Fibroblast of mammary gland (primary cell): ENCODE data around the gene CRTC1.

ENCODE experiments used
- DNase-seq: peaks from one replicate; pipeline ENCODE4 v3.0.0-alpha.2; 2010; ENCODE audit warnings: low read depth
- H3K4me3 ChIP-seq: 2 replicates; pipeline ENCODE4 v1.5.1; 2011; ENCODE audit warnings: low read depth, mild to moderate bottlenecking, low read length, moderate library complexity; ENCODE audit not compliant: control insufficient read depth
- TF ChIP-seq, protein P1 (sequence below): conservative IDR thresholded peaks from 2 replicates; pipeline ENCODE4 v1.5.1; 2011; ENCODE audit warnings: low read depth, low read length, inconsistent platforms; ENCODE audit not compliant: control insufficient read depth, insufficient read depth

Gene CRTC1

DNA sequence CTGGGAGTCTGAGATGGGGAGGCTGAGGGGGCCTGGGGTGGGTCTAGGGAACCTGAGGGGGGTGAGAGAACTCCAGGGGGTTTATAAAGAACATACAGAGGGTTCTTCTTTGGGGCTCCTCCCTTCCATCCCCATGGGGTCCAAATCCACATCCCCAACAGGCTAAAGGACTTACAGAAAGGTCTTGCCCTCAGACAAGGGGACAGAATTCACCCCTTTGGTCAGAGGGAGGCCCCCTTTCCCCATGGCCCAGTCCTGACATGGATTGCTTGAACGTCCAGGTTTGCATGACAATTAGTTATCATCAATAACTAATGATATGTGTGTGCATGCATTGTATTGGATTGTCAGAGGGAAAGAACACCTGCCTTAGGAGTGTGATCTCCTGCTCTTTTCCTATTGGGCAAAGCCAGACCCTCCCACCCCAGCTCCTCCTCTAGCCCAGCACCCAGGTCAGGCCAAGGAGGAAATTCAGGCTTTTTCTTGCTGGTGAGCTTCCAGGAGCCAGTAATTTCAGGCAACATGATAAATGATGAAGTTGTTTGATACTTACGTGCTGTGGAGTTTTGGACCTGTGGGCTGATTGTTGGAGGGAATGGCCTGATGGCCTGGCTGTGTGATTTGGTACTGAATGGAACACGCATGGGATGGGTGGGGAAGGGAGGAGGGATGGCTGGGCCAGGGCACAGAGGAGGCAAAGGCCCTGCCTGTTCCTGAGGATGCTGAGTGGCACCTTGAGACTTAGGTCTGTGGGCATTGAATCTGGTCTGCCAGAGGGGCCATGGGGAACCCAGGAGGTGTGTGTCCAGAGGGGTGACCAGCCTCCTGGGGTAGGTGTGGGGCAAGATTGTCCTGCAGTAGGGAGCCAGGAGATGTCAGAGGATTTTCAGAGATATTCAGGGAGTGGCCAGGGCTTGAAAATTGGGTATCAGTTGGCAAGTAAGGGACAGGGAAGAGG is 45.5 kb upstream of the CRTC1 start:
- TF ChIP-seq, protein P1, sequence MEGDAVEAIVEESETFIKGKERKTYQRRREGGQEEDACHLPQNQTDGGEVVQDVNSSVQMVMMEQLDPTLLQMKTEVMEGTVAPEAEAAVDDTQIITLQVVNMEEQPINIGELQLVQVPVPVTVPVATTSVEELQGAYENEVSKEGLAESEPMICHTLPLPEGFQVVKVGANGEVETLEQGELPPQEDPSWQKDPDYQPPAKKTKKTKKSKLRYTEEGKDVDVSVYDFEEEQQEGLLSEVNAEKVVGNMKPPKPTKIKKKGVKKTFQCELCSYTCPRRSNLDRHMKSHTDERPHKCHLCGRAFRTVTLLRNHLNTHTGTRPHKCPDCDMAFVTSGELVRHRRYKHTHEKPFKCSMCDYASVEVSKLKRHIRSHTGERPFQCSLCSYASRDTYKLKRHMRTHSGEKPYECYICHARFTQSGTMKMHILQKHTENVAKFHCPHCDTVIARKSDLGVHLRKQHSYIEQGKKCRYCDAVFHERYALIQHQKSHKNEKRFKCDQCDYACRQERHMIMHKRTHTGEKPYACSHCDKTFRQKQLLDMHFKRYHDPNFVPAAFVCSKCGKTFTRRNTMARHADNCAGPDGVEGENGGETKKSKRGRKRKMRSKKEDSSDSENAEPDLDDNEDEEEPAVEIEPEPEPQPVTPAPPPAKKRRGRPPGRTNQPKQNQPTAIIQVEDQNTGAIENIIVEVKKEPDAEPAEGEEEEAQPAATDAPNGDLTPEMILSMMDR = no peak
- DNase-seq = no peak

DNA sequence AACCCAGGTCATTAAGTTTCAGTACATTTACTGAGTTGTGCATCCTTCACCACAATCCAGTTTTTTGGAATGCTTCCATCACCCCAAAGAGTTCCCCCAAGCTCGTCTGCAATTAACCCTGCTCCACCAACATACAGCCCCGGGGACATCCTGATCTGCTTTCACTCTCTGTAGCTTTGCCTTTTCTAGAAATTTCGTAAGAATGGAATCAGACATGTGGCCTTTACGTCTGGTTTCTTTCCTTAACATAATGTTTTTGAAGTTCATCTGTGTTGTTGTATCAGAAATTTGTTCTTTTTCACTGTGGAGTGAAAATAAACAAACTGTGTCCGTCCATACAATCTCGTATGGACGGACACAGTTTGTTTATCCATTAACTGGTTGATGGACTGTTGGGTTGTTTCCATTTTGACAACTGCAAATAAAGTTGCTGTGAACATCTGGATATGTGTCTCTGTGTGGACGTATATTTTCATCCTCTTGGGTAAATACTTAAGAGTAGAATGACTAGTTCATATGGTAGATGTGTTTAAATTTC is 43.7 kb upstream of the CRTC1 start:
- DNase-seq = no peak
- TF ChIP-seq, protein P1 = no peak
- H3K4me3 ChIP-seq = no peak overlapping the region

More for the DNA sequence above, 45.5 kb upstream of the CRTC1 start:
- H3K4me3 ChIP-seq = peak overlapping the region; percentile 67

DNA sequence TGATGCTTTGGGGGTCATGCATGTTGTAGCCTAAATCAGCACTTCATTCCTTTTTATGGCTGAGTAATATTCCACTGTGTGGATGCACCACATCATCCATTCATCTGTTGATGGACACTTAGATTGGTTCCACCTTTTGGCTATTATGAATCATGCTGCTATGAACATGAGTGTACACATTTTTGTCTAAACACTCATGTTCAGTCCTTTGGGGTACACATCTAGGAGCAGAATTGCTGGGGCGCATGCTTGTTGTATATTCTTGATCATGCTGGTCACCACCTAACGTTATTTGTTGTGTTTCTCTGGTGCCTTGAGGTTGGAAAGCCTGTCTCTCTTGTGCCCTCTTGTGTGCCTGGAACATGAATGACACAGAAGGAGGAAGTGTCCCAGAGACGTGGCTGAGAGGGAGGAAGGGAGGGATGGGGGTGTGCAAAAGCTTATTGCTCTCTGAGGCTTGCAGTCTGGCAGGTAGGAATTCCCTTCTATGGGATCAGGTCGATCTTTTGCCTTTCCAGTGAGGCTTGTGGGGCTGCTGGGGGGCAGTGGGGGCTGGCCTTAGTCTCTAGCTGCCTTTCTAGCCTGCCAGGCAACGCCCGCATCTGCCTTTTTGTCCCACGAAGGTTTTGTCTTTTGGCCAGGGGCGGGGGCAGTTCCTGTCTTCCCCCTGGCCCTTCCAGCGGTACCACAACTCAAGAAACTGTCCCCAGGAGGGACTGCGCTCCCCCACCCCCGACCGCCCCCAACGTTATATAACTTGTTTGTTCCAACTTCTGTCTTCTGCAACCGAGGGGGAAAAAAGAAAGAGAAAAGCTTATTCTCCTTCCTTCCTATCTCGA is 39.1 kb upstream of the CRTC1 start:
- H3K4me3 ChIP-seq = no peak overlapping the region
- DNase-seq = peak; percentile 45
- TF ChIP-seq, protein P1 = no peak

DNA sequence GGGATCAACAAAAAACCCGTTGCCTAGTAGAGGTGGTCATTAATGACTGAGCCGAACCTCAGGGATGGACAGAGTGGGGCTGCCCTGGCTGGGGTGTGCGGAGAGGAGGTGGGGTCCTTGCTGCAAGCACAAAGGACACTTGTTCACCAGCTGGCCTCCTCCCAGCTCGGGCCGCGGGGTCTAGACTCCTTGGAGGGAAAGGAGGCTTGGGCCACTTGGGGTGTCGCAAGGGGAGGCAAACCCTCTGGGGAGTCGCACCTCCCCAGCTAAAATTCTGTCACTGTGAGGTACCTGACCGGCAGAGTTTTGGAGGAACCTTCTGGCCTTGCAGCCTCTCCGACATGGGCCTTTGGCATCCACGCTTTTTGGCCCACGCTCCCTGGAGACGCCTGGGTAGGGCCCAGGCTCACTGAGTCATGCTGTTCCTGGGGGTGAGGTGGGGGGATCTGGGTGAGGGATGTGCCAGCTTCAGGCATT is 38.4 kb upstream of the CRTC1 start:
- TF ChIP-seq, protein P1 = no peak
- no peak overlapping the region for H3K4me3 ChIP-seq
- DNase-seq = no peak

DNA sequence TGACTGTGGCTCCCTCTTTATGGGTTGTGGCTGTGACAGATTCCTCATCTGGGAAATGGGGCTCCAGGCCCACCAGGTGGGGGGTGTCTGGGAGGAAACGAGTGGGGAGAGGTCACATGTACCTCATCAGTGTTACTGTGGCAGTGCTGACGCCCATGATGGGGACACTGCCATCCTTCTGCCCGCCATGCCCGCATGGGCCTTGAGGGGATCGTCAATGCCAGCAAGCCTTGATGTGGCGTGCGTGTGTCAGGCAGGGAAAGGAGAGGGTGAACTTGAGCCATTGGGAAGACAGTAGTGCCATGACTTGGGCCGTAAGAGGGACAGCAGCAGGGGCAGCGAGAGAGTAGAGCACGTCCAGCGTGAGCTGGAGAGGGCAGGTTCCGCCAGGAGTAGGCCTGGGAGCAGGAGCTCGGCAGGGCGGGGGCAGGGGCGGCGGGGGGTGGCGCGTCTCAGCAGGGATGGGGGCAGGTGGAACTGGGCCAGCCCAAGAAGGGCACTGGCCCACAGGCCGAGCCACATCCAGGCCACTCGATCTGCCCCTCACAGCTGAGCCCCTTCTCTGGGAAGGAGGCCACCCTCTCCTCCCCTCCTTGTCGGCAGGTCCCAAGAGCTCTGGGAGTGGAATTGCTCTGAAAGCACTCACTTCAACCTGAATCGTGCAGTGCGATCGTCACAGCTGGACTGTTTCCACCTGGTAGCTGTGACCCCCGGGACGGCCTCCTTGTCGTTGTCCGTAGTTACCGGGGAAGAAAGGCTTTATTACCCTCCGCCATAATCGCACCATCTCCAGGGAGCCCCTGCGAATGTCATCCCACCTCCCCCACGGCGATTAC is 36.7 kb upstream of the CRTC1 start:
- TF ChIP-seq, protein P1 = no peak
- DNase-seq = no peak
- no peak overlapping the region for H3K4me3 ChIP-seq

DNA sequence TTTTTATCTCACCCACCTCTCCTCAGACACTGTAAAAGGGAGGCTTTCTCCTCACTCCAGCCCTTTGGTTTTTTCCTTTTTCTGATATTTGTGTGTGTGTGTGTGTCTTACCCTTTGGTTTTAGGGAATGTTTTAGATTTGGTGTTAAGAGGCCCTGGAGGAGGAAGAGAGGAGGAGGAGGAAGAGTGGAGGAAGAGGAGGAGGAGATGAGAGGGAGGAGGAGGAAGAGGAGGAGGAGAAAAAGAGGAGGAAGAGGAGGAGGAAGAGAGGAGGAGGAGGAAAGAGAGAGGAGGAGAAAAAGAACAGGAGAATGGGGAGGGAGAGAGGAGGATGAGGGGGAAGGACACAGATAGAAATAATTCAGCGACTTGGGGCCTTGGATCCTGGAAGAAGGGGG is 36.1 kb upstream of the CRTC1 start:
- TF ChIP-seq, protein P1 = no peak
- no peak for DNase-seq

More for the DNA sequence above, 36.1 kb upstream of the CRTC1 start:
- no peak overlapping the region for H3K4me3 ChIP-seq
